K562 (cell line): ENCODE measurements around the gene PHTF2. TPM values are rescaled to one million over a fixed set of nuclear protein-coding genes. Genes with fewer than 3 reads are reported as not detected.

Experiments used
- ATAC-seq: fragments of 200-7000 bp; cut with Tn5 transposase; 3 replicates; pipeline ENCODE4 v1.9.1; 2020; ENCODE audit warnings: moderate library complexity
- BruUV-seq: library from RNA; stranded (reverse); fragments of 400-500 nt; replicated peaks from 2 replicates; lab custom pipeline; 2021; lab: Mats Ljungman, UMichigan
- CTCF ChIA-PET: fragments of 300-600 bp; formaldehyde crosslinking; extraction: SDS; loops from one replicate; lab custom pipeline; 2021; ENCODE audit warnings: low intra/inter-chr PET ratio; lab: Yijun Ruan, JAX
- POLR2A ChIA-PET: fragments of 300-600, 350-650 bp; sonication (Branson Sonifier 250); formaldehyde crosslinking; extraction: SDS; loops from one replicate; lab custom pipeline; 2021; ENCODE audit warnings: antibody characterized with exemption, inconsistent platforms; lab: Yijun Ruan, JAX
- DNase-seq, 4 experiments: peaks; one replicate each; pipeline versions ENCODE4 v3.0.0 to v3.0.0-alpha.2; 2011 to 2018; ENCODE audit warnings: low spot score in 3 of 4, mixed read lengths in 3 of 4; ENCODE audit errors: extremely low read depth in 1 of 4
- FAIRE-seq: peaks from 2 replicates; lab custom pipeline; 2011; peaks lifted over from hg19 to GRCh38; lab: Jason Lieb, UNC
- H2AFZ ChIP-seq: 2 replicates; pipeline ENCODE4 v1.6.0; 2011; ENCODE audit warnings: low read depth, low read length, control low read depth, inconsistent platforms
- H3K27ac ChIP-seq: fragments of 200-600 bp; 3 replicates; pipeline ENCODE4 v1.8.0; 2011; ENCODE audit warnings: low read depth, mild to moderate bottlenecking, control low read depth, inconsistent platforms, low read length, moderate library complexity, mixed read lengths; ENCODE audit errors: extremely low read depth
- H3K27me3 ChIP-seq, 2 experiments: fragments of 300-600 bp in 1 of 2; 2 replicates in 1 of 2; 3 replicates in 1 of 2; pipeline versions ENCODE4 v1.6.0 to v1.8.0; 2011; ENCODE audit warnings: inconsistent platforms in 2 of 2, low read length in 2 of 2, mild to moderate bottlenecking in 1 of 2, mixed read lengths in 1 of 2, moderate library complexity in 1 of 2; ENCODE audit not compliant: control insufficient read depth in 2 of 2, insufficient read depth in 2 of 2
- H3K36me3 ChIP-seq: fragments of 300-600 bp; 3 replicates; pipeline ENCODE4 v1.8.0; 2011; ENCODE audit warnings: mild to moderate bottlenecking, low read length, inconsistent platforms; ENCODE audit not compliant: control insufficient read depth, insufficient read depth
- H3K4me1 ChIP-seq, 2 experiments: fragments of 200-600 bp in 1 of 2; replicated peaks in 1 of 2; 2 replicates in 1 of 2; 3 replicates in 1 of 2; pipeline versions ENCODE4 v1.5.1 to v1.8.0; 2011; ENCODE audit warnings: inconsistent platforms in 2 of 2, low read length in 2 of 2, mild to moderate bottlenecking in 1 of 2, mixed read lengths in 1 of 2, moderate library complexity in 1 of 2; ENCODE audit not compliant: control insufficient read depth in 2 of 2, insufficient read depth in 2 of 2
- H3K4me2 ChIP-seq: 2 replicates; pipeline ENCODE4 v1.6.1; 2011; ENCODE audit warnings: low read length, control low read depth, inconsistent platforms, mixed read lengths; ENCODE audit not compliant: insufficient read depth
- H3K4me3 ChIP-seq: fragments of 200-600 bp; sonication (generic), shearing (Covaris generic); 2 replicates; pipeline ENCODE4 v1.5.1; 2016; ENCODE audit warnings: control low read depth, inconsistent platforms
- H3K79me2 ChIP-seq: fragments of 200-600 bp; 3 replicates; pipeline ENCODE4 v1.8.0; 2011; ENCODE audit warnings: low read length, inconsistent platforms; ENCODE audit not compliant: control insufficient read depth, insufficient read depth
- H3K9ac ChIP-seq, 2 experiments: 2 replicates each; pipeline versions ENCODE4 v1.6.0 to v1.6.1; 2011; ENCODE audit warnings: low read depth in 2 of 2, low read length in 2 of 2, control low read depth in 1 of 2, inconsistent platforms in 1 of 2, mild to moderate bottlenecking in 1 of 2, mixed read lengths in 1 of 2; ENCODE audit not compliant: insufficient read depth in 1 of 2
- H3K9me1 ChIP-seq: one replicate; pipeline ENCODE4 v1.6.0; 2011; ENCODE audit warnings: inconsistent platforms, mild to moderate bottlenecking, low read length, moderate library complexity; ENCODE audit not compliant: control insufficient read depth, insufficient read depth
- H3K9me3 ChIP-seq: replicated peaks from 2 replicates; pipeline ENCODE4 v1.5.1; 2011; ENCODE audit warnings: low read depth, low read length, inconsistent platforms; ENCODE audit not compliant: control insufficient read depth, insufficient read depth
- H4K20me1 ChIP-seq: replicated peaks from 2 replicates; pipeline ENCODE4 v1.6.1; 2011; ENCODE audit warnings: low read length, inconsistent platforms, mixed read lengths; ENCODE audit not compliant: control insufficient read depth, insufficient read depth
- BDP1 ChIP-seq: IDR thresholded peaks from 3 replicates; pipeline ENCODE4 v1.6.1; 2011; ENCODE audit not compliant: insufficient read length, insufficient read depth
- FOXK2 ChIP-seq, 2 experiments: fragments of 450-650 bp; IDR thresholded peaks in 1 of 2; conservative IDR thresholded peaks in 1 of 2; 2 replicates each; pipeline ENCODE4 v1.6.1; 2016; ENCODE audit warnings: low read depth in 2 of 2, mild to moderate bottlenecking in 1 of 2
- RREB1 ChIP-seq: fragments of 250-450 bp; sonication (Bioruptor Pico); IDR thresholded peaks from 2 replicates; pipeline ENCODE4 v1.4.0; 2020
- SREBF2 ChIP-seq: sonication (generic); formaldehyde crosslinking; IDR thresholded peaks from 2 replicates; pipeline ENCODE4 v1.4.0; 2020; ENCODE audit warnings: mild to moderate bottlenecking, missing genetic modification reagents
- SRSF3 ChIP-seq: fragments of 200-400 bp; formaldehyde crosslinking; IDR thresholded peaks from 2 replicates; pipeline ENCODE4 v1.6.1; 2016; ENCODE audit warnings: mild to moderate bottlenecking, low read length, moderate library complexity; ENCODE audit not compliant: insufficient read depth
- ZNF316 ChIP-seq: fragments of 450-650 bp; IDR thresholded peaks from 2 replicates; pipeline ENCODE4 v1.6.1; 2016
- ZZZ3 ChIP-seq: fragments of 450-650 bp; IDR thresholded peaks from 2 replicates; pipeline ENCODE4 v1.6.1; 2016; ENCODE audit warnings: antibody characterized with exemption, mild to moderate bottlenecking, moderate library complexity
- WGBS: fragments of 100-300 bp; shearing (Covaris generic); methylation state at CpG from one replicate; pipeline ENCODE4 v1.1.6; 2016; ENCODE audit warnings: low coverage, mixed read lengths; ENCODE audit not compliant: insufficient coverage; ENCODE audit errors: missing lambda C conversion rate; 5-methylcytosine and 5-hydroxymethylcytosine counted together
- in situ Hi-C: fragments of 300-500 bp; cut with MboI; formaldehyde crosslinking; loops from 4 replicates; pipeline ENCODE4 v1.15.0; 2018; ENCODE audit warnings: inconsistent platforms, mixed read lengths
- intact Hi-C: fragments of 100-400 bp; cut with micrococcal nuclease; formaldehyde crosslinking; loops from 2 replicates; pipeline ENCODE4 v1.14.2; 2022
- polyA plus RNA-seq, 8 experiments: library from polyadenylated mRNA; depleted of rRNA in 4 of 8; stranded (reverse) in 5 of 8; unstranded in 3 of 8; fragments of >200 nt; fragmentation: Nextera tagmentation in 2 of 8; fragmentation: Illumina TruSeq in 1 of 8; extraction: Ambion mirVana in 2 of 8; extraction: Trizol in 1 of 8; gene quantifications; 2 replicates each; pipeline versions ENCODE4 v1.2.1 to v1.2.3, GENCODE V29; 2011 to 2014; ENCODE audit warnings: inconsistent platforms in 1 of 8, missing spikeins in 1 of 8
- total RNA-seq, 7 experiments: library from RNA; depleted of rRNA in 6 of 7; stranded (reverse); fragments of >200 nt in 6 of 7; fragmentation: Illumina TruSeq in 2 of 7; extraction: Trizol in 2 of 7; gene quantifications; 2 replicates each; pipeline versions ENCODE4 v1.2.1 to v1.2.3, GENCODE V29; 2011 to 2021; ENCODE audit warnings: low replicate concordance in 1 of 7

PHTF2 gene
- total and polyA plus RNA-seq, 9 of the 15 experiments (the other 6 are each of a cell fraction or from before 2014, with no cell fraction given) = 17.9 to 43.6 (median 25.4) TPM

GRCh38 chr7:77942431-77942830, 143.9 kb downstream of the PHTF2 start:
- TF ChIP-seq RREB1 (CRISPR knock-in tag) (no peak), SRSF3 (no peak), ZNF316 (0 out of 2 replicates have a peak, but pooled peaks have one; percentile 9), ZZZ3 (no peak), BDP1 (no peak), FOXK2 (conservative IDR thresholded peaks at IDR 0.05 in 1 of 2, IDR thresholded peaks at IDR 0.05 in 1 of 2; ENCODE audit: low read depth in 2 of 2) (no peak), SREBF2 (CRISPR knock-in tag) (no peak)
- Histone ChIP-seq H3K27ac (no peak overlapping the region), H3K9me1 (no peaks in the 10 kb centered on the region), H3K9ac (no peak overlapping the region), H3K4me3 (no peak overlapping the region), H4K20me1 (no peaks in the 10 kb centered on the region), H3K4me2 (no peak overlapping the region), H2AFZ (no peak overlapping the region), H3K9me3 (no peaks in the 10 kb centered on the region), H3K79me2 (no peaks in the 10 kb centered on the region), H3K4me1 (peaks cover 12 to 20% of the 10 kb centered on the region in 2 experiments), H3K36me3 (peaks cover 30% of the 10 kb centered on the region), H3K27me3 (no peaks in the 10 kb centered on the region)
- FAIRE-seq (no peak), ATAC-seq (no peak), DNase-seq (no peak)
- in situ Hi-C loops = no loop called here
- 92% methylated on average over 4 of the region's 4 CpGs for WGBS
- no TSS peak for BruUV-seq
- intact Hi-C loops = loop anchor here (5.0 kb wide), 1 partner anchor 285 kb away; no protein-coding TSS in a partner anchor
- ChIA-PET CTCF (interaction anchor here (3.6 kb wide), 1 partner anchor 98 kb away, joined by 39 read pairs; no protein-coding TSS in a partner anchor), POLR2A (no interaction called here)
